Measurements from ENCODE around the gene ENDOU. TPM values are rescaled to one million over a fixed set of nuclear protein-coding genes. Genes with fewer than 3 reads are reported as not detected.

The ENDOU gene
- polyA plus RNA-seq, 1 donor from 2014 or later, result not detected

DNA sequence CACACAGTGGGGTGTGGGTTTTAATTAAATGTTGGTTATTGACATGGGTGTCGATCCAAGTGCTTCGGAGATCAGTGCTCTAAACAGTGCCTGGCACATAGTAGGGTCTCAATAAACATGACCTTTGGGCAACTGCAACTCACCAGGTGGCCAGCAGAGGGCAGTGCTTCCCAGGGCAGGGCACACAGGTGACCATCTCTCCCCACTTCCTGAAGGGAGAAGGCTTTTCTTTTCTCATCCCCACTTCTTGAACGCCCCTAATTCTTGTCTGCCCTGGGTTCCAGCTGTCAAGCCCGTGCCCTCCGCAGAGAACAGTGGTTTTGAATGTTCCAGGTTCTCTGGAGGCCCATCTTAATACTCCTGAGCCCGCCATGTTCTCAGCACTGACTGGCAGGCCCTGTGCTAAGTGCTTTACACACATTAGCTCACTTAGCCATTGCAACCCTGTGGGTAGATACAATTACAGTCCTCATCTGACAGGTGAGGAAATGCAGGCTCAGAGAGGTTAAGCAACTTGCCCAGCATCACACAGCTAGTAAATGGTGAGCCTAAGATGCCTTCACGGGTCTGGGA is 17.0 kb upstream of the ENDOU start:
- H3K27me3 Mint-ChIP-seq, result peaks cover 2% of the 10 kb centered on the region
- H3K4me3 Mint-ChIP-seq, result no peak overlapping the region
- H3K9me3 Mint-ChIP-seq, result no peaks in the 10 kb centered on the region
- peaks cover 39 to 43% (median 40%) of the 10 kb centered on the region in 3 donors for H3K4me1 Mint-ChIP-seq
- H3K27ac Mint-ChIP-seq, result peak overlapping the region in 1 of 3 donors; percentile 31
- no peaks in the 10 kb centered on the region for H3K36me3 Mint-ChIP-seq

DNA sequence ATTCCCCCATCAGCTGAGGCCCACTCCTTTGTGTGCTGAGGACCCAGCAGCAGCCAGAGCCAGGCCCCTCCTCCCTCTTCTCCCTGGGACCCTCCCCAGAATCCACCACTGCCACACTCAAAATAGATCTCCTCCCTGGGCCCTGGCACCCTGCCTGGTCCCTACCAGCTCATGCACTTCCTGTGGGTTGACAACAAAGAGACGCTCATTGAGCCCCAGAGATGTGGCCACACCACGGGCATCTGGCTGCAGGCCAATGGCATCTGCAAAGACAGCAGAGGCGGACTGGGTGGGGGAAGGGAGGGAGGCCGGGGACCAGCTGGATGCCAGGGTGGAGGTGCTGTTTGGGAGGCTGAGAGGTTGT is 16.0 kb upstream of the ENDOU start:
- H3K4me1 Mint-ChIP-seq, result peaks cover 33 to 35% (median 34%) of the 10 kb centered on the region in 3 donors
- H3K36me3 Mint-ChIP-seq, result no peaks in the 10 kb centered on the region
- H3K27ac Mint-ChIP-seq, result peak overlapping the region; percentile 31 to 89 (median 46)
- H3K9me3 Mint-ChIP-seq, result no peaks in the 10 kb centered on the region
- H3K27me3 Mint-ChIP-seq, result peaks cover 4% of the 10 kb centered on the region
- peak overlapping the region in 3 of 4 donors; percentile 57 to 86 (median 83) for H3K4me3 Mint-ChIP-seq

DNA sequence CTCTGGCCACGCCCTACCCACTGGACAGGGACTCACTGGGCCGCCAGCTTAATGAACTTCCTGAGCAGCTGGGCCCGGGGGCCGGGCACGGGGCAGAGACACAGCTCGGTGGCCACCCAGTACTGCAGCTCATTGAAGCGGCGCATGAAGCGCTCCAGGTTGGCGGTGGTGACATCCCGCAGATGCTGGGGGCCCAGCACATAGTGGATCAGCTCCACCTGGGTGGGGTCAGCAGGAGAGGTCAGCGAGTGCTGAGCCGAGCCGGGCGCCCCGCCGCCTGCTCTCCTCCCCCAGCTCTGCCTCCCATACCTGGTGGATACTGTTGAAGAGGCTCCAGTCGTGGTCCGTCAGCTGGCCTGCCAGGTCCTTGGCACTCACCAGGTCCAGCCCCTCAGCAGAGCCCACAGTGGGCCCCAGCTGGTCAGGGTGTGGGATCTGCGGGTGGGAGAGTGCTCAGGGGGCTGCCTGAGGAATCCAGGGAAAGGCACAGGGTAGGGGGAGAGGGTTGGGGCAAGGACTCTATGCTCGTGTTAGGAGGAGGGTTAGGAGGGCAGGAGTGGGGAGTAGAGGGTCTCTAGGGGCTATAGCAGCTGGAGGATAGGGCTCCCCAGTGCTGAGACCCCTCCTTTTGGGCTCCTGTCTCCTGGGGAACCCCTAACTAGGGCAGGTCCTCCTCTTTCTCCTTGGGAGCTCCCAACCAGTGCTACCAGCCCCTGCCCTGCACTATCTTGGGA is 15.5 kb upstream of the ENDOU start:
- Mint-ChIP-seq H3K27ac (peak overlapping the region; percentile 76 to 89 (median 80)), H3K9me3 (no peaks in the 10 kb centered on the region), H3K4me1 (peaks cover 29 to 34% (median 33%) of the 10 kb centered on the region in 3 donors), H3K4me3 (peak overlapping the region in 3 of 4 donors; percentile 63 to 86 (median 83)), H3K27me3 (peaks cover 4% of the 10 kb centered on the region), H3K36me3 (no peaks in the 10 kb centered on the region)

DNA sequence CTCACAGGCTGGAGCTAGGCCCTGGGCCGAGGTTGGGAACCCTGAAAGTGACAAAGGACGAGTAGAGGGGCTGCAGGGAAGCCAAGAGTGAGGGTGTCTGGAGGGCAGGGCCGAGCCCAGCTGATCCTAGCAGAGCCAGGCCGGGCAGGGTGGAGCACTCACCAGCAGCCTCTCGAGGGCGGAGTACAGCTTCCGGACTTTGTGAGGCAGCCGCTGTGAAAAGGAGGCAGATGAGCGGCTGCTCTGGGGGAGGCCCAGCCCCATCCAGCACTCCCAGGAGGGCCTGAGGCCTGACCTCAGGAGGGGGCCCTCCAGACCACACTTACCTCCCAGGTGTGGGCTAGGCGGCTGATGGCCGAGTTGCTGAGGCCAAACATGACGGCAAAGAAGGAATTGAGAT is 14.7 kb upstream of the ENDOU start:
- Mint-ChIP-seq H3K4me1 (peaks cover 27 to 34% (median 32%) of the 10 kb centered on the region in 3 donors), H3K9me3 (no peaks in the 10 kb centered on the region), H3K36me3 (no peaks in the 10 kb centered on the region), H3K27me3 (peaks cover 4% of the 10 kb centered on the region), H3K27ac (peak overlapping the region; percentile 76 to 89 (median 80)), H3K4me3 (peak overlapping the region; percentile 25 to 83 (median 58))

DNA sequence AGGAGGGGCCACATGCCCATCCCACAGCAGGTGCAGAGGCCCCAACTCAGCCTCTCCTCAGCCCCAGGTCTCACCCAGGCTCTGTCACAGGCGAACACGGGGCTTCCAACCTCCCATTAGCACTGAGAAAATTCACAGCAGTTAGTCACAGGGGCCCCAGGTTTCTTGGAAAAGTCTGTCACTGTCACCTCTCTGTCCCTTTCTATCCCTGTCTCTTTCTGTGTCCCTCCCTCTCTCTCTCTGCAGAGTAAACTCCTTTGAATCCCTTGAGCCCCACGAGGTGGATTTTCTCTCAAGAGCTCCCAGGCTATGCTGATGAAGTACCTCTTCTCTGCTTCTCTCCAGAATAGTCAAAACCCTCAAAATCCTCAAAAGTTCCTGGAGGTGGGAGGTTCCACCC is 14.0 kb upstream of the ENDOU start:
- Mint-ChIP-seq H3K9me3 (no peaks in the 10 kb centered on the region), H3K27ac (peak overlapping the region in 1 of 3 donors; percentile 33), H3K27me3 (peaks cover 4% of the 10 kb centered on the region), H3K36me3 (no peaks in the 10 kb centered on the region), H3K4me1 (peaks cover 27 to 34% (median 32%) of the 10 kb centered on the region in 3 donors), H3K4me3 (peak overlapping the region in 2 of 4 donors; percentile 38 to 83)

DNA sequence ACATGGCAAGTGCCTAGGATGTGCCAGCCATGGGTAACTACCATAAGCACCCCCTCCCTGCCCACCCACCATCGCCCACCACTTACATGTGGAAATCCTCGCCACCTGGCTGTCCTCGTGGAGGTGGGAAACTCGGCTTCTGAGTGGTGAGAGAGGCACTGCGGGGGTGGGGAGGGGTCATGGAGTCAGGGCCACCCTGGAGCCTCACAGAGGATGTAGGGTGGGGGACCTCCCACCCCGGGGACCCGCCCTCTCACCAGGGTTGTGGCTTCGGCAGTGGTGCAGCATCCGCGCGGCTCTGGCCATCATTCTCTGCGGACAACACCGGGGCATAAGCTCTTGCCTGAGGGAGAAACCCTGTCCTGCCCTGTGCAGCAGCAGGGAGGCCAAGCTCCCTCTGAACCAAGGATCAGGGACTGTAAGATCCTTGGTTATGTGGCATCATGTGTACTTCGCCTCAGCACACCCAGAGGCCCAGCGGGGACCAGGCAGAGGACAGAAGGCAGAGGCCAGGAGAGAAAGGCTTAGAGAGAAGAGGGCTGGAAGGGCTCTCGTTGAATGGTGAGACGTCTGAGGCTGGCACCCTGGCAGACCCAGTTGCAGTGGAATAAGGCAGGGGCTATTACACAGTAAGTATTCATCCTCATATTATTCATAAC is 12.8 kb upstream of the ENDOU start:
- H3K4me1 Mint-ChIP-seq, result peaks cover 21 to 25% (median 24%) of the 10 kb centered on the region in 3 donors
- no peaks in the 10 kb centered on the region for H3K9me3 Mint-ChIP-seq
- H3K27me3 Mint-ChIP-seq, result peaks cover 4% of the 10 kb centered on the region
- H3K27ac Mint-ChIP-seq, result peak overlapping the region in 1 of 3 donors; percentile 80
- H3K4me3 Mint-ChIP-seq, result peak overlapping the region in 1 of 4 donors; percentile 22
- H3K36me3 Mint-ChIP-seq, result no peaks in the 10 kb centered on the region

DNA sequence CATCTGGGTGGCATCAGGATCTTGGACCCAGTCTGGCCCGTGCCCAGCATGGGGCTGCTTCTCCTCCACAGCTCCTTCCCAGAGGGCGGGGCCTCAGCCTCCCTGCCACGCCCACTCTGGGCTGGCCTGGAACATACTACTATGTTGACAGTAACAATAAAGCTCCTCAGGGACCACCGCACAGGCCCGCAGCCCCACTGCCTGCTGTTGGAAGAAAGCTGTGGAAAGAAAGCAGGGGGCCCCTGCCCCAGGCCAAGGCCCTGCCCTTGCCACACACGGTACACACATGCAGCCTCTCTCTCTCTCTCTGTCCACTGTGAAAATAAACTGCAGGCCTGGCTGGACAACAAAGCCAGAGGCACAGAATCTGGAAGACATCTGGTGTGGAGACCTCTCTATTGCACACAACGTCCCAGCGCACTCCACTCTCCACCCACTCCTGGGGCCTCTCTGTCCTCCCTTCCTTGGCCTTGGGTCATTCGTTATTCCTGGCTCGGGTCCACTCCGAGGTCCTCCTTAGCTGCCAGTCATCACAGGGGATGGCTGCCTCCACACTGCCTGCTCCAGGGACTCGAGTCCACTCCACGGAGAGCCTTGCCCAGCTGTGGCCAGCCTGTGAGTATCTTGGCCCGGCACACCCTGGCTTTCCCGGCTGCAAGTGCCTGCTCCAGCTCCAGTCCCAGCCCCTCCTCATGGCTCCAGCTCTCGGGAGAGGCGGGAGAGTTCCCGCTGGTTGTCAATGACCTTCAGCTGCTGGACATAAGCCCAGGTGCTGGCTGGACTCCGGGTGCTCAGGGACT is 11.8 kb upstream of the ENDOU start:
- H3K27ac Mint-ChIP-seq, result peak overlapping the region in 1 of 3 donors; percentile 50
- H3K9me3 Mint-ChIP-seq, result no peaks in the 10 kb centered on the region
- peaks cover 21 to 23% (median 21%) of the 10 kb centered on the region in 3 donors for H3K4me1 Mint-ChIP-seq
- no peaks in the 10 kb centered on the region for H3K36me3 Mint-ChIP-seq
- no peak overlapping the region for H3K4me3 Mint-ChIP-seq
- H3K27me3 Mint-ChIP-seq, result peaks cover 4% of the 10 kb centered on the region

DNA sequence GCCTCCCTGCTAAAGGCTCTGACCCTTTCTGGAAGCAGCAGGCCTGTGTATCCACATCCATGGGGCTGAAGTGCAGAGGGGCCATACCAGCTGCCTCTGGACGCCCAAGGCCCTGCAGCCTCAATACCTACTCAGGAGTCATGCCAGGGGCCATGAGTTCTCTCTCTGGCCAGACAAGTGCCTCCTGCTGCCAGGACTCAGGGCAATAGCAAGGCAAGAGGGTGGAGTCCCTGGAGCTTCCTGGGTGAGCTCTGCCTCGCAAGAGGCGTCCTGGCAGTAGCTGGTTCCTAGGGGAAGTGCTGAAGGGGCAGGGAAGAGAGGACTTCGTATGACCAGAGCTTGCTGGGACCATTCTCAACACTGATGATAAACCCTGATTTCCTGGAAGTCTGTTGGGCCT is 10.9 kb upstream of the ENDOU start:
- Mint-ChIP-seq H3K27ac (no peak overlapping the region), H3K4me3 (no peak overlapping the region), H3K36me3 (no peaks in the 10 kb centered on the region), H3K27me3 (peaks cover 2% of the 10 kb centered on the region), H3K9me3 (no peaks in the 10 kb centered on the region), H3K4me1 (peaks cover 16 to 17% (median 17%) of the 10 kb centered on the region in 3 donors)

DNA sequence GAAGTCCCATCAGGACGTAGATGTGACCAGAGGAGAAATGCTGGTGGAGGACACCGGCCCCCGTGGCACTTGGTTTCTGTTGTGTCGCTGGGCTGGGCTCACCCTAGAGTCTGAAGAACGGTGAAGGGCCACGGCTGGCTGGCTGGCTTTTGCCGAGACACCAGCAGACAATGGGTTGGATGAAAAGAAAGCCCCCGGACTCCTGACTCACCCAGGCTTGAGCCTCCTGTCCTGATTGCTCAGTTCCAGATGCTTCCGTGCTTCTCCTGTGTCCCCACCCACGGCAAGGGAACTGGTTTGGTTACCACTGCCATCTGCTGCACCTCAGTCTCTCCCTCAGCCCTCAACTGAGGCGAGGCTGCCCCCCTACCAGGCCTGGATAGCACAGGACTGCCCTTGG is 10.4 kb upstream of the ENDOU start:
- no peak overlapping the region for H3K4me3 Mint-ChIP-seq
- no peak overlapping the region for H3K27ac Mint-ChIP-seq
- H3K4me1 Mint-ChIP-seq, result peaks cover 11 to 14% (median 12%) of the 10 kb centered on the region in 3 donors
- no peaks in the 10 kb centered on the region for H3K36me3 Mint-ChIP-seq
- no peaks in the 10 kb centered on the region for H3K9me3 Mint-ChIP-seq
- H3K27me3 Mint-ChIP-seq, result peaks cover 2% of the 10 kb centered on the region

DNA sequence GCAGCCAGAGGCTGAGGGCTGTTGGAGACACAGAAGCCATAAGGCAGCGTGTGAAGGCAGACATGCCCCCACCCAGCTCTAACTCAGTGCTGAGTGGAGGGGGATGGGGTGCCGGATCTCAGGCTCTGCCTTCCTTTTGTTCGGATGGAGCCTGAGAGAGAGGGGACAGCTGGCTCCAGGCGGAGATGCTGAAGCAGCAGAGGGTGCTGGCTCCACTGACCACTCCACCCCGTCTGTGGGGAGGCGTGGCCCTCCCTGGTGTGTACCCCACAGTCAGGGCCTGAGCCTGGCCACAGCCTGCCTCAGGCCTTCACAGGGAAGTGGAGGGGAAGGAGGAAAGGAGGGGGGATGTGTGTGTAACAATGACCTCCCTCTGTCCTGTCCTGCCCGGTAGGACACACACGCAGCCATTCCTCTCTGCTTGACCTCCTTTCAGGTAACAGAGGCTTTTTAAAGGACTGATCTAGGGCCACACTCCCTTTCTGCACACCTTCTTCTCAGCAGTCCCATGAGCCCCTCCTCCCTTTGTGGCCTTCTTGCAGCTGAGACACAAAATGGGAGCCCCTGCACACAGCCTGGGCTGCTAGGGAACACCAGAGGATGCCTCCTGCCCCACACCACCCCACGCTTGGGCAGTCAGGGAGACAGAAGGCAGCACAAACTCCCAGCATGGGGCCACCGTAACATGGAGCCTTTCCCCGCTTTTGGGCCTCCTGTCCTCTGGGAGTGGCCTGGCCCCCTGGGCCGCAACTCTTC is 9.6 kb upstream of the ENDOU start:
- H3K9me3 Mint-ChIP-seq, result no peaks in the 10 kb centered on the region

DNA sequence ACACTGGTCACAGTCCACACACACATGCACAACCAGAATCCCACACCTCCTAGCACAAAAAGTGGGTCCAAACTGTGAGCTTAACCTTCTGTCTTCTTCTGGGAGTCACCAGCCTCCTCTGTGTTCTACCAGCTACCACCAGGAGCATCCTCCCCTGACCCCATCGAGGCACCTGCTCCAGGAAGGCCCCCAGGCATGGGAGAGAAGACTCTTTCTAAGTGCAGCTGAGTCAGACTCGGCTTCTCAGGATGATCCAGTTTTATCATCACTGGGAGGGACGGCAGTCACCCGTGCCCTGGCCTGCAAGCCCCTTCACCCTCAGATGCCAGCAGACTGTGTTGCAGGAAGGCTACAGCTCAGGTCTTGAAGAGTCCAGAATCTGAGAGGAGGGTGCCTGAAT is 7.9 kb upstream of the ENDOU start:
- Mint-ChIP-seq H3K9me3 (no peaks in the 10 kb centered on the region), H3K27ac (no peak overlapping the region), H3K27me3 (peaks cover 2% of the 10 kb centered on the region), H3K36me3 (no peaks in the 10 kb centered on the region), H3K4me3 (no peak overlapping the region), H3K4me1 (no peaks in the 10 kb centered on the region)

More for the DNA sequence above, 9.6 kb upstream of the ENDOU start:
- Mint-ChIP-seq H3K36me3 (no peaks in the 10 kb centered on the region), H3K27me3 (peaks cover 2% of the 10 kb centered on the region), H3K27ac (no peak overlapping the region), H3K4me1 (peaks cover 5 to 9% (median 9%) of the 10 kb centered on the region in 3 donors), H3K4me3 (no peak overlapping the region)

DNA sequence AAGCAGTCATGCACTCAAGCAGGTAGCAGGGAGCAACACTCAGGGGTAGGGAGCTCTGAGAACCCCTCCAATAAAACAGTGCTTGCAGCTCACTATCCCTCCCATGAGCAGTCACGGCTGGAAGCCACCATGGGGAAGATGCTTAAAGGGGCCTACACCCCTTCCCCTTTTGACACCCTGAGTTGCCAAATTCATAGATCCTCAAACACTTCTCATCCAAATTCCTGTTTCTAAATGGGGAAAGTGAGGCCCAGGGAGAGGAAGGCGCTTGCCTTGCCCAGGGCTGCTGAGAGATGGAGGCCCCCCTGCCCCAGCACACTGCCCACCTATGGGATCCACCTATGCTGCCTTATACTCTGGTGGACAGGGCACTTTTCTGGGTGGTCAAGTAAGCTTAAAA is 7.2 kb upstream of the ENDOU start:
- Mint-ChIP-seq H3K36me3 (no peaks in the 10 kb centered on the region), H3K27me3 (peaks cover 2% of the 10 kb centered on the region), H3K27ac (no peak overlapping the region), H3K9me3 (no peaks in the 10 kb centered on the region), H3K4me1 (no peaks in the 10 kb centered on the region), H3K4me3 (no peak overlapping the region)

DNA sequence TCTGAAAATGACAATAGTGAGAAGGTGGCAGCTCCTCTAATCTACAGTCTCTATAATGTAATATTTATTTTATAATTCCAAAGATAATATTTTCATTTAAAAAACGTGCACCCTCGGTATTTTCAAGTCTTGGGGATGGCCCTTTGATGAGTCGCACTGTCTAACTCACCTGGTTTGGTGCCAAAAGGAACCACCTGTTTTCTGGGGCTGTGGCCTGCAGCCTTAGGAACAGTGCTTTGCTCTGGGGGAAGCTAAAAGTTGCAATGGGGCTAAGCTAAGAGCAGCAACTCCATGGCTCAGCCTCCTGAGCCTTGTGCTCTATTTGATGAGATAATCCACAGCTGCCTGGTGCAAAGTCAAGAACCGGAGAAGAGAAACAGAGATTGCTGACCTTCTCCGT is 6.4 kb upstream of the ENDOU start:
- Mint-ChIP-seq H3K4me3 (no peak overlapping the region), H3K27ac (no peak overlapping the region), H3K9me3 (no peaks in the 10 kb centered on the region), H3K36me3 (no peaks in the 10 kb centered on the region), H3K4me1 (peaks cover 2 to 6% (median 4%) of the 10 kb centered on the region in 3 donors), H3K27me3 (no peaks in the 10 kb centered on the region)

DNA sequence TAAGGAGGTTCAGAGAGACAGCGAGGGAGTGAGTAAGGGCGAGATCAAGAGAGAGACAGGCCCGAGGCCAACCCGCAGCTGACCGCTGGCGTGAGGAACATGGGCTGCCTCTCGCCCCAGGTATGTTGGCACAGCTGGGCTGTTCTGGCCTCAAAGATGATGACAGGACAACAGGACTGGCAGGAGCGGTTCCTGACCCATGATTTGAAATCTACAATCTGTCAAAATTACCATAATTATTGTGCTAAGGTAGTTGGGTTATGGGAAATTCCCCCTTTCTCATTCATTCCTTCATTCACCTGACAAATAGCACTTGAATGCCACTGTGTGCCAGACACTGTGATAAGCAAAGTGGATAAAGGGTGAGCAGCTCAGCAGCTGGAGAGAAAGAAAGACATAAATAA is 5.1 kb upstream of the ENDOU start:
- Mint-ChIP-seq H3K4me1 (peaks cover 15 to 19% (median 16%) of the 10 kb centered on the region in 3 donors), H3K9me3 (no peaks in the 10 kb centered on the region), H3K4me3 (no peak overlapping the region), H3K36me3 (no peaks in the 10 kb centered on the region), H3K27ac (no peak overlapping the region), H3K27me3 (no peaks in the 10 kb centered on the region)

All from IgD-negative memory B cell (primary cell).